B cell (primary cell): Measurements from ENCODE around the gene WDSUB1.

Source experiments
- EZH2 ChIP-seq: IDR thresholded peaks from 2 replicates; pipeline ENCODE4 v1.6.1; 2012; ENCODE audit warnings: borderline replicate concordance, low read depth, mild to moderate bottlenecking, moderate library complexity, low read length; ENCODE audit not compliant: insufficient read depth, poor library complexity, severe bottlenecking
- TF ChIP-seq, protein P1 (sequence below): fragments of 200-600 bp; IDR thresholded peaks from one replicate; pipeline ENCODE4 v1.8.0; 2022; ENCODE audit warnings: antibody characterized with exemption, mild to moderate bottlenecking

DNA sequence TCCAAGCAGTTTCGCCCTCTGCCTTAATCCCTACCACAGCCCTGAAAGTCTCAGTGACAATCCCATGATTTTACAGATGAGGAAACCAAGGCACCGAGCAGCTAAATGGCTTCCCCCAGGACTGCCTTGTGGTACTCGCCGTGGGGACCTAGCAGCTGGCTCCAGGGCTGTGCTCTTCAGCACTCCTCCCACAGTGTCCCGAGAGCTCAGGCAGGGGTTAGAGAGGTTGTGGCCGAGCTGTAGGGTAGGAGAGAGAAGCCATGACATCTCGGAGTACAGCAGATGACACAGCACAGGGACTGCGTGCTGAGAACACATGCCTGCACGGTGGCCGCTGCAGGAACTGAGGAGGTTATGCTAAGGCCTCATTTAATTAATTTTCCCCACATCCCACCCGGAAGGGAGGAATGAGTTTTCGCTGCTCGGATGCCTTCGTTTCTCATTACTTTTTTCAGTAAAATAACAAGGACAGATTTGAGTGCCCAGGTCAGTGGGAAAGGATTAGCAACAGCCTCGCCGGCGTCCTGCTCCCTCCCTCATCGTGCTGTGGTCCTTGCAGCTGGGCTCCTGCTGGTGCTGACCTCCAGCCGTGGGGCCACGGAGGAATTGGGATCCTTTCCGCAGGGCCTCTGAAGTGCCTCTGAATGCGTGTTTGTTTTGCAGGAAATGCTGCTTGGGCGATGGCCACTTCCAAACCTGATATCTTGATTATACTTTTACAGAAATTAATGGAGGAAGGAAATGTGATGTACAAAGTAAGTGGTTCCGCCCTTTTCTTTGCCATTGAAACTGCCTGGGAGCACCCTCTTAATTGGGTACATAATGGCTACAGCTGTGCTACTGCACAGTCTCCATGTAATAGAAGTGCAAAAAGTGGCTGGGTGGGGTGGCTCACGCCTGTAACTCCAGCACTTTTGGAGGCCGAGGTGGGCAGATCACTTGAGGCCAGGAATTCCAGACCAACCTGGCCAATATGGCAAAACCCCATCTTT is 61.2 kb downstream of the WDSUB1 start:
- TF ChIP-seq, protein P1, sequence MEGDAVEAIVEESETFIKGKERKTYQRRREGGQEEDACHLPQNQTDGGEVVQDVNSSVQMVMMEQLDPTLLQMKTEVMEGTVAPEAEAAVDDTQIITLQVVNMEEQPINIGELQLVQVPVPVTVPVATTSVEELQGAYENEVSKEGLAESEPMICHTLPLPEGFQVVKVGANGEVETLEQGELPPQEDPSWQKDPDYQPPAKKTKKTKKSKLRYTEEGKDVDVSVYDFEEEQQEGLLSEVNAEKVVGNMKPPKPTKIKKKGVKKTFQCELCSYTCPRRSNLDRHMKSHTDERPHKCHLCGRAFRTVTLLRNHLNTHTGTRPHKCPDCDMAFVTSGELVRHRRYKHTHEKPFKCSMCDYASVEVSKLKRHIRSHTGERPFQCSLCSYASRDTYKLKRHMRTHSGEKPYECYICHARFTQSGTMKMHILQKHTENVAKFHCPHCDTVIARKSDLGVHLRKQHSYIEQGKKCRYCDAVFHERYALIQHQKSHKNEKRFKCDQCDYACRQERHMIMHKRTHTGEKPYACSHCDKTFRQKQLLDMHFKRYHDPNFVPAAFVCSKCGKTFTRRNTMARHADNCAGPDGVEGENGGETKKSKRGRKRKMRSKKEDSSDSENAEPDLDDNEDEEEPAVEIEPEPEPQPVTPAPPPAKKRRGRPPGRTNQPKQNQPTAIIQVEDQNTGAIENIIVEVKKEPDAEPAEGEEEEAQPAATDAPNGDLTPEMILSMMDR: no peak
- TF ChIP-seq EZH2: no peak
